IPS-18c (cell line): ENCODE measurements around the gene INTS13.
A peak's percentile ranks its signal among the peaks of the same experiment; 100 is the strongest.
"Not testable (repeated sequence)": the region's sequence is repeated elsewhere in the genome, so short reads cannot be mapped to it uniquely, and the experiment has no call there.

Source experiments
- H3K4me3 ChIP-seq: 2 replicates; pipeline ENCODE4 v1.7.0; 2013; ENCODE audit warnings: low read depth, mild to moderate bottlenecking, low read length, moderate library complexity; ENCODE audit not compliant: insufficient read depth
- H3K9me3 ChIP-seq: one replicate; pipeline ENCODE4 v1.6.1; 2013; ENCODE audit warnings: mild to moderate bottlenecking, low read length, moderate library complexity; ENCODE audit not compliant: control insufficient read depth, insufficient read depth

Gene INTS13

DNA sequence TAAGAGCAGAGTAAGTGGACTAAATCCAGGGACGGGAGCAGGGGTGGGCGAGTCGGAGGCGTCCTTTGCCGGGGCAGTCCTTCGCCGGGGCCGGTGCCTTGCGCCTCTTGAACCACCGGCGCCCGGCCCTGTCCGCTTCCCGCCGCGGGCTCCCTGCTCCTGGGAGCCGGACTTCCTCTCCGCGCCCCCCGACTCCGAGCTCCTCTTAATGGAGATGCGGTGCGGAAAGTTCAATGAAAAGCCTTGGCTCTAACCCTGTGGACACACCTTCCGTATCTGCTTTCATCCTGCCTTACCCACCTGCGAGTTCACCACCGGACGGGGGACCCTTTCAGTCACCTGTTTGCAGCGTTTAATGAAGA is 901 bp upstream of the INTS13 start:
- Histone ChIP-seq H3K4me3 (peak overlapping the region; percentile 85), H3K9me3 (no peaks in the 10 kb centered on the region)

DNA sequence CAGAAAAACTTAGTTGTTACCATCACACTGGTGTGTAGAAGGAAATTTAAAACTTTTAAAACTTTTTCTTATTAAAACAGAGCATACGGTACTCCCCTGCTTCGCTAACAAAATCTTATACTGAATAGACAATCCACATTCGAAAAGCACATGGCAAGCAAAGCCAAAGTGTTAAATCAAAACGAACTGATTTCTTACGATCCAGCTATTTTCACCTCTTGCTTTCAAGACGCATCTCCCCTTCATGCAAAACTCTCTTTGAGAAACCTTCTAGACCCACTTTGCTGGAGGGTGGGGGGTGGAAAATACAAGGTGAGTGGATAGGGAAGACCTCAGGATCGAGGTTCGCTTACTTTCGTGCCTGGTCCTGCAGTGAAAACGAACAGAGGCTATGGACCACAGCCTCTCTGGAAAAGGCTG is 328 bp downstream of the INTS13 start:
- peak overlapping the region; percentile 85 for H3K4me3 ChIP-seq

GRCh38 chr12:26936559-26937442 is 980 bp downstream of the INTS13 start:
- Histone ChIP-seq H3K9me3 (no peaks in the 10 kb centered on the region), H3K4me3 (peak overlapping the region; percentile 85)

More for the DNA sequence above, 328 bp downstream of the INTS13 start:
- H3K9me3 ChIP-seq: no peaks in the 10 kb centered on the region

GRCh38 chr12:26935636-26936378 is 2.0 kb downstream of the INTS13 start:
- Histone ChIP-seq H3K4me3 (no peak overlapping the region), H3K9me3 (no peaks in the 10 kb centered on the region)

DNA sequence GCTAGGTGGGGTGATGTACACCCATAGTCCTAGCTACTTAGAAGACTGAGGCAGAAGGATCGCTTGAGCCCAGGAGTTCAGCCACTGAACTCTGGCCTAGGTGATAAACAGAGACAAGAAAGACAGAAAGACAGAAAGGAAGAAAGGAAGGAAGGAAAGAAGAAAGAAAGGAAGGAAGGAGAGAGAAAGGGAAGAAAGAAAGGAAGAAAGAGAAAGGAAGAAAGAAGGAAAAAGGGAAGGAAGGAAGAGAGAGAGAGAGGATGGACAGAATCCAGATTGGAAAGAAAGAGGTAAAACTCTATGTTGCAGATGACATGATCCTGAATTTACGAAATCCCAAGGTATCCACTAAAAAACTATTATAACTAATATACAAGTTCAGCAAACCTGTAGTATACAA is 8.2 kb downstream of the INTS13 start:
- H3K9me3 ChIP-seq: no peaks in the 10 kb centered on the region
- no peak overlapping the region for H3K4me3 ChIP-seq

DNA sequence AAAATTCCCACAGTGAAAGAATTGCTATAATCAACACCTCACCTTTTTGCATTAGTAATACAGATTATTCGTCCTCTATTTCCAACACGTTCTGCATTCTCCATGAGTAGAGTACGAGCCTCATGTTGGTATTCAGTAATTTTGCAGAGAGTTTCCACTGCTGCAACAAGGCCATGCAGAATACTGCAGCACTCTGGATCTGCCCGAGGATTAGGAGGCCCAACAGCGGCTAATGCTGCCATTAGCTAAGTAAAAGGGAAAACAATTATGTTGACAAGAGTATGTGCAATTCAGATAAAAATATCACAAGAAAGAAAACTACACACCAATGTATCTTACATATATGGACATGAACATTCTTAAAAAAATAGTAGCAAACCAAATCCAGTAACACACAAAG is 9.1 kb downstream of the INTS13 start:
- Histone ChIP-seq H3K9me3 (no peaks in the 10 kb centered on the region), H3K4me3 (no peak overlapping the region)

DNA sequence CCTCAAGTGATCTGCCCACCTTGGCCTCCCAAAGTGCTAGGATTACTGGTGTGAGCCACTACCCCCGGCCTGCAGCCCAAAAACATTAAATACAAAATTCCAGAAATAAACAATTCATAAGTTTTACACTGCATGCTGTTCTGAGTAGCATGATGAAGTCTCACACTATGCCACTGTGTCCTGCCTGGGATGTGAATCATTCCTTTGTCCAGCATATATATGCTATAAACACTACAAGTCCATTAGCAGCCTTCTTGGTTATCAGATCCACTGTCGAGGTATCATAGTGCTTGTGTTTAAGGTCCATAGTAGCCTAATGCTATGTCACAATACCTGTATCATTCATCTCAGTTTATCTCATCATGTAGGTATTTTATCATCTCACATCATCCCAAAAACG is 15.9 kb downstream of the INTS13 start:
- H3K9me3 ChIP-seq: no peaks in the 10 kb centered on the region
- no peak overlapping the region for H3K4me3 ChIP-seq

DNA sequence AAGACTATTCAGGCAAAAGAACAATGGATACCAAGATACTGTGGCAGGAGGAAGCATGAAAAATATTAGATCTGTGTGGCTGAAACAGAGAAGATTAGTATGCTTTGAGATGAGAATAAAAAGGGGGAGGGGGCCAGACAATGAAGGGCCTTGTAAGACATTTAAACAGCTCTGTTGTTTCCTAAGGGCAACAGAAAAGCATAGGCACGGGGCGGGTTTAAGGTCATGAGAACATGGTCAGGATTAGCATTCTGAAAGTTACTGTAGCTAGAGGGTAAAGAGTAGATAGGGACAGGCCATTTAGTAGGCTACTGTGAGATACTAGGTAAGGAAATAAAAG is 18.6 kb downstream of the INTS13 start:
- Histone ChIP-seq H3K9me3 (no peaks in the 10 kb centered on the region), H3K4me3 (no peak overlapping the region)

GRCh38 chr12:26918321-26919215 is 19.2 kb downstream of the INTS13 start:
- Histone ChIP-seq H3K4me3 (no peak overlapping the region), H3K9me3 (no peaks in the 10 kb centered on the region)

DNA sequence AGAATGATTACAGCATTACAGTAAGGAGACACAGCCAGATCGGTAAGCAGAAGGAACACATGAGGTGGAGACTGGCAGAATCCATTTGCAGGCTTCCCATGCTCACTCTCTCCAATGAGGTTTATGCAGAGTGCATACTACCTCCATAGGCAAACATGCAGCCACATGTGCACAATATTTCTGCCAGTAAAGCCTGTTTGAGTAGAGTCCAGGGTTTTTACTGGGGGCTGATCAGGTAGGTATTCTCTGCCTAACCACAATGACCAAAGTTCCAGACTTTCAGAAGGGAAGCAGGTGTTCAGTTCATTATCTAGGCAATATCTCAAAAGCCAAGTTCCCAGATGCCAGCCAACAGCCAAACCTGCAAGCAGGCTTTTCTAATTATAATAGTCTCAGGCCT is 31.1 kb downstream of the INTS13 start:
- H3K4me3 ChIP-seq: no peak overlapping the region
- H3K9me3 ChIP-seq: no peaks in the 10 kb centered on the region

- Histone ChIP-seq H3K9me3 (no peaks in the 10 kb centered on the region), H3K4me3 (no peak overlapping the region)
Measured at GRCh38 chr12:26906024-26906423, 31.8 kb downstream of the INTS13 start.

DNA sequence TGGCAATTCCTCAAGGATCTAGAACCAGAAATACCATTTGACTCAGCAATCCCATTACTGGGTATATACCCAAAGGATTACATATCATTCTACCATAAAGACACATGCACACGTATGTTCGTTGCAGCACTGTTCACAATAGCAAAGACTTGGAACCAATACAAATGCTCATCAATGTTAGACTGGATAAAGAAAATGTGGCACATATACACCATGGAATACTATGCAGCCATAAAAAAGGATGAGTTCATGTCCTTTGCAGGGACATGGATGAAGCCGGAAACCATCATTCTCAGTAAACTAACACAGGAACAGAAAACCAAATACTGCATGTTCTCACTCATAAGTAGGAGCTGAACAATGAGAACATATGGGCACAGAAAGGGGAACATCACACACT is 34.4 kb downstream of the INTS13 start:
- H3K9me3 ChIP-seq, H3K4me3 ChIP-seq: not testable (repeated sequence)

DNA sequence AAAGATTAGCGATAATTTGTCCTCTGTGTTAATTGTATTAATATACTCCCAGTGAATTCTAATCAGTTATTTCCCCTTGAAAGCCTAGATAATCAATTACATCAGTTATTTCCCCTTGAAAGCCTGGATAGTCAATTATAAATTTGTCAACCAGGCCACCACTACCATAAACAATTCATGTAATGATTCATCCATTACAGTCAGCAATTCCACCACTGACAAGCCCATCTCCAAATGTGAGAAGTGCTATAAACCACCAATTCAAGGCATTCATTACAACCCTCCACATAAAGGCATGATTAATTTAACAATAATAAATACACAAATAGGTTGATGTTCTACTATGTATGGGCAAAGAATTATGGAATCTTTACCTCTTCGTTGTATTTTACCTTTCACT is 40.9 kb downstream of the INTS13 start:
- no peaks in the 10 kb centered on the region for H3K9me3 ChIP-seq
- H3K4me3 ChIP-seq: no peak overlapping the region

GRCh38 chr12:26895672-26896071 is 42.1 kb downstream of the INTS13 start:
- no peak overlapping the region for H3K4me3 ChIP-seq
- H3K9me3 ChIP-seq: no peaks in the 10 kb centered on the region

DNA sequence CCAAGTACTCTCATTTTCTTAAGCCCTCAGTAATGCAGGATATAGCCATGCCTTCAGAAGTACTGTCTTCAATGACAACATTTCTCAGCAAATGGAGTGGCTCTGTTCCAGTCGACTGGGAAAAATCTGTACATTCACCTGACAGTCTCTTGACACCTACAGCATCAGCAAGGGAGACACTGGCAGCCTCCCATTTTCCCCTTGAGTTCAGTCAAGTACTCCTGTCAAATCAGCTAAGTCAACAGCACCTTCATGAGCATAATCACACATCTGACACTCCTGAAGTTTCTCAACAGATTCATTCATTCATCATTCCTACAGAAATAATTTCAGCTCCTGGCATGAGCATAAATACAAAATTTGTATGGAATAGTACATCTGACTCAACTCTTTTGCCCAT is 46.1 kb downstream of the INTS13 start:
- H3K4me3 ChIP-seq: no peak overlapping the region
- no peaks in the 10 kb centered on the region for H3K9me3 ChIP-seq

- Histone ChIP-seq H3K9me3 (no peaks in the 10 kb centered on the region), H3K4me3 (no peak overlapping the region)
Measured at GRCh38 chr12:26890784-26891183, 47.0 kb downstream of the INTS13 start.

DNA sequence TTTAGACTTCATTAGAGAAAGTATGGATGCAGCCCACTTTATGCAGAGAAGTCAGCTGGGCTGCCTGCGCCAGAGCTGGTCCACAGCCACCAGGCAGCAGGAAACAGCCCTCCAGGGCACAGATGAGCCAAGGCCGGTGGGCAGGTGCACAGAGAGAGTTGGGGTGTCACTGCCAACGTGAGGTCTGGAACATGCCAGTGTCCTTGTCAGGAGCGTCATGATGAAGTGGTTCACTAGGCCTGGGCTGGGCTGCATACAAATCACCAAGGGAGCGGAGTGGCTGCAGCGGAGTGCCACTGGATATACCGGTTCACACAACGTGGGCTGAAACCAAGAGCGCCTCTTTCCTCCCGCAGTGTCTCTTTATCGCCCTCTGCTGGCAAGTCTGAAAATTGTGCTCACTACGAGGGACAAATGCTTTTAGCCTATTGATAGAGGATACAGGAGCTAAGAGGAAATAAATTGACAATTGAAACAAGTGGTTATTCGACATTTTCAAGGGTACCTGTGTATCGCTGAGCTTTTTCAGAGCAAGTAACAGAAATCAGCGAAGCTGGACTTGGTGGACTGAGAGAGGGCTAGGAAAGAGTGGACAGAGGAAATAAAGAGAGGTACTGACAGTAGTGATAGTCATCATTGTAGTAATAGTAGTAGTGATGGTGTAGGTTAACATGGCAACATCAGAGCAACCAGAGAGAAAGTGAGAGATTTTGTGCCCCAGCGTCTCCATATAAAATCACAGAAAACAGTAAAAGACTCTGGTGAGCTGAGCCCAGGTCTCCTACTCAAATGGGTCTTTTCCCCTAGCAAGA is 52.8 kb downstream of the INTS13 start:
- H3K9me3 ChIP-seq: no peaks in the 10 kb centered on the region
- H3K4me3 ChIP-seq: no peak overlapping the region
